Measurements from ENCODE around the gene KHK.

Gene KHK

GRCh38 chr2:27095745-27096651, 9.4 kb downstream of the KHK start:
- no peak for DNase-seq (ENCODE audit: extremely low read depth, insufficient read length)
- H3K4me3 ChIP-seq (replicated peaks; ENCODE audit: low read depth, low read length): peak overlapping the region; percentile 6; the same call in 1 of the 2 replicates
- no peaks in the 10 kb centered on the region for H3K27me3 ChIP-seq (replicated peaks; ENCODE audit: control insufficient read depth, insufficient read depth, low read length)
- no peak for TF ChIP-seq CTCF (IDR thresholded peaks at IDR 0.05; ENCODE audit: insufficient read depth, low read length, poor library complexity, severe bottlenecking)
- H3K36me3 ChIP-seq (ENCODE audit: control insufficient read depth, insufficient read depth, low read length): no peaks in the 10 kb centered on the region

GRCh38 chr2:27096748-27097297, 10.3 kb downstream of the KHK start:
- no peaks in the 10 kb centered on the region for H3K27me3 ChIP-seq (replicated peaks; ENCODE audit: control insufficient read depth, insufficient read depth, low read length)
- no peaks in the 10 kb centered on the region for H3K36me3 ChIP-seq (ENCODE audit: control insufficient read depth, insufficient read depth, low read length)
- no peak for DNase-seq (ENCODE audit: extremely low read depth, insufficient read length)
- no peak overlapping the region for H3K4me3 ChIP-seq (replicated peaks; ENCODE audit: low read depth, low read length)
- no peak for TF ChIP-seq CTCF (IDR thresholded peaks at IDR 0.05; ENCODE audit: insufficient read depth, low read length, poor library complexity, severe bottlenecking)

- TF ChIP-seq CTCF (IDR thresholded peaks at IDR 0.05; ENCODE audit: insufficient read depth, low read length, poor library complexity, severe bottlenecking): no peak
- Histone ChIP-seq H3K4me3 (replicated peaks; ENCODE audit: low read depth, low read length) (no peak overlapping the region), H3K27me3 (replicated peaks; ENCODE audit: control insufficient read depth, insufficient read depth, low read length) (no peaks in the 10 kb centered on the region), H3K36me3 (ENCODE audit: control insufficient read depth, insufficient read depth, low read length) (no peaks in the 10 kb centered on the region)
- no peak for DNase-seq (ENCODE audit: extremely low read depth, insufficient read length)
Measured at GRCh38 chr2:27097341-27097740, 10.8 kb downstream of the KHK start.

- no peak overlapping the region for H3K4me3 ChIP-seq (replicated peaks; ENCODE audit: low read depth, low read length)
- TF ChIP-seq CTCF (IDR thresholded peaks at IDR 0.05; ENCODE audit: insufficient read depth, low read length, poor library complexity, severe bottlenecking): no peak
- no peaks in the 10 kb centered on the region for H3K36me3 ChIP-seq (ENCODE audit: control insufficient read depth, insufficient read depth, low read length)
- DNase-seq (ENCODE audit: extremely low read depth, insufficient read length): no peak
- no peaks in the 10 kb centered on the region for H3K27me3 ChIP-seq (replicated peaks; ENCODE audit: control insufficient read depth, insufficient read depth, low read length)
Measured at GRCh38 chr2:27099334-27099955, 12.9 kb downstream of the KHK start.

- no peak for TF ChIP-seq CTCF (IDR thresholded peaks at IDR 0.05; ENCODE audit: insufficient read depth, low read length, poor library complexity, severe bottlenecking)
- Histone ChIP-seq H3K4me3 (replicated peaks; ENCODE audit: low read depth, low read length) (no peak overlapping the region), H3K36me3 (ENCODE audit: control insufficient read depth, insufficient read depth, low read length) (no peaks in the 10 kb centered on the region), H3K27me3 (replicated peaks; ENCODE audit: control insufficient read depth, insufficient read depth, low read length) (no peaks in the 10 kb centered on the region)
- DNase-seq (ENCODE audit: extremely low read depth, insufficient read length): no peak
Measured at GRCh38 chr2:27100036-27100435, 13.5 kb downstream of the KHK start.

All from GM06990 (cell line).